ENCODE measurements around the gene DSE.

Gene DSE

DNA sequence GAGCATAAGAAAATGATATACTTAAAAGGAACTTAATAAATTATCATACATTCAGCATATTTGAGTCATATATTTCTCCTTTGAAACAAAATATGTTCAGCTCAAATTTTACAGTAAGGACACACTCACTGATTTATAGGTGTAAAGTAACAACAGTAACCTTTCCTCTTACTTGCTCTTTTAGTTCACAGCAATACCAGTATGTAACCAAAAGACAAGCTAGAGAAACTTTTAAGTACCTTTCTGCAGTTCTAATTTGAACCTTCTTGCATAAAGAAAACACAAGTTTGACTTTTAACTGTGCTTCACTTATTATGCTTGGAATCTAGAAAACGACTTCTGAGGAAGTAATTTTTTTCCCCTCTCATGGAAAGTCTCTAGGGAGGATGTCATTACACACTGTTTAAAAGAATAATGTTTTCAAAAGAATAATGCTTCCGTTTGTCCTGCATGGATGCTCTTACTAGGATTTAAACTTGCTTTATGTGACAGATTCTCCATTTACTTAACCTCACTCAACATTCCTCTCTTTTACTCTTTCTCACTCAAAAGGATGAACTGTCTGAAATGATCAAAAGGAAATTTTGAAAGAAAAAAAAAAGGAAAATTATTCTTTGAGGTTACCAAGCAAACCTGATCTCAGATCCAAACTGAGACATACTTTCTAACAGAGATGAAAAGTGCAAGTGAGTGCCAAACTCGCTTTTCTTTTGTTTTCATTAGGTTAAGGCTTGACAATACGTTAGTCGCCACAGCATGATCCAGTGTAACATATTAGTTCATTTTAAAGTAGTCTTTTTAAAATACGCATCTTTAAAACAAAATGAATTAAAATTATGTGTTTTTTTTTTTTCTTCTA lies 68.1 kb downstream of the DSE start:
- H3K9me3 ChIP-seq (ENCODE audit: control insufficient read depth in 1 of 2, low read length in 2 of 2) = no peaks in the 10 kb centered on the region
- peaks cover 0 to 6% of the 10 kb centered on the region in 2 donors for H3K4me1 ChIP-seq (ENCODE audit: control insufficient read depth in 1 of 2, insufficient read depth in 2 of 2, low read length in 2 of 2)
- H3K36me3 ChIP-seq (ENCODE audit: control insufficient read depth in 1 of 2, insufficient read depth in 2 of 2, low read length in 2 of 2) = no peaks in the 10 kb centered on the region
- H3K4me3 ChIP-seq (ENCODE audit: low read depth in 1 of 2, low read length in 2 of 2) = no peak overlapping the region
- H3K9ac ChIP-seq (ENCODE audit: low read depth in 1 of 2, low read length in 2 of 2) = no peak overlapping the region
- no peaks in the 10 kb centered on the region for H3K27me3 ChIP-seq (ENCODE audit: control insufficient read depth in 1 of 2, insufficient read depth in 2 of 2, low read length in 2 of 2)
- no peak overlapping the region for H3K27ac ChIP-seq (ENCODE audit: low read depth, low read length)

DNA sequence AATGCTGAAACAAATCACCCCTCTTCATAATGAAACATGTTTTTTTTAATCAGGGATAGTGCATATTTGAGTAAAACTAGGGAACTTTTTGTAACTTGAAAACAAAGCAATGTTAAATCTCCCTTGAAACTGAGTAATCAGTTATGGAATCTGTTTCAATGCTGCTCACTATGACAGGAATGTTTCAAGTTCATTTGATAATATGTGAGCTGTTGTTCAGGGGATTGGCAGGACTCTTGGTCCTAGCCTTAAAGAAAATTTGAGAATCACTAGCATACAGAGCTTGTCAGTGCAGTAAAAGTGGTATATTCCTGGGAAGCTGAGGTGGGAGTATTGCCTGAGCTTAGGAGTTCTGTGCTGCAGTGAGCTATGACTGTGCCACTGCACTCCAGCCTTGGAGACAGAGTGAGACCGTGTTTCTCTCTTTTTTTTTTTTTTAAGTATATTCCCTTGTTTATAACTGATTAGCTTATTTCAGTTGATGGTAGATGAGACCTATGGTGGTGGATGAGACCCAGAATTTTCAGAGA lies 68.8 kb downstream of the DSE start:
- no peak overlapping the region for H3K27ac ChIP-seq (ENCODE audit: low read depth, low read length)
- no peak overlapping the region for H3K9ac ChIP-seq (ENCODE audit: low read depth in 1 of 2, low read length in 2 of 2)
- H3K4me1 ChIP-seq (ENCODE audit: control insufficient read depth in 1 of 2, insufficient read depth in 2 of 2, low read length in 2 of 2) = peaks cover 0 to 3% of the 10 kb centered on the region in 2 donors
- H3K9me3 ChIP-seq (ENCODE audit: control insufficient read depth in 1 of 2, low read length in 2 of 2) = no peaks in the 10 kb centered on the region
- no peaks in the 10 kb centered on the region for H3K27me3 ChIP-seq (ENCODE audit: control insufficient read depth in 1 of 2, insufficient read depth in 2 of 2, low read length in 2 of 2)
- no peaks in the 10 kb centered on the region for H3K36me3 ChIP-seq (ENCODE audit: control insufficient read depth in 1 of 2, insufficient read depth in 2 of 2, low read length in 2 of 2)
- no peak overlapping the region for H3K4me3 ChIP-seq (ENCODE audit: low read depth in 1 of 2, low read length in 2 of 2)

DNA sequence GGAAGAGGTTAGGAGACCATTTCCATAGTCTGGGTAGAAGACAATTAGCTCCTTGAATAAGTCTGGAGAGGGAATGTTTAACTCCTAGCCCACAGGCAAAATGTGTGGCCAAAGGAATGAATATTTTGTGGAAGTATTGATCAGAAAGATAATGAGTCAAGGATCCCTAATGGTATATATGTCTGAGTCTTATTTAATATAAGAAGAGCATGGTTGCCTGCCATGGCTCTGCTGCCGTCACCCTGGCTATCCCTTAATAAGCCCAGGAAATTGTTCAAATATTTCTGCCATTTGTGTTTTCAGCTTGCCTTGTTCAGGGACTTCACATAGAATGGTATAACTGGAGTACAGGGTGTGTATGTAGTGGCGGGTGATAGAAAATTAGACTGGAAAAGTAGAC lies 72.4 kb downstream of the DSE start:
- Histone ChIP-seq H3K4me3 (ENCODE audit: low read depth in 1 of 2, low read length in 2 of 2) (no peak overlapping the region), H3K4me1 (ENCODE audit: control insufficient read depth in 1 of 2, insufficient read depth in 2 of 2, low read length in 2 of 2) (no peaks in the 10 kb centered on the region), H3K36me3 (ENCODE audit: control insufficient read depth in 1 of 2, insufficient read depth in 2 of 2, low read length in 2 of 2) (no peaks in the 10 kb centered on the region), H3K27ac (ENCODE audit: low read depth, low read length) (no peak overlapping the region), H3K9me3 (ENCODE audit: control insufficient read depth in 1 of 2, low read length in 2 of 2) (no peaks in the 10 kb centered on the region), H3K9ac (ENCODE audit: low read depth in 1 of 2, low read length in 2 of 2) (no peak overlapping the region), H3K27me3 (ENCODE audit: control insufficient read depth in 1 of 2, insufficient read depth in 2 of 2, low read length in 2 of 2) (no peaks in the 10 kb centered on the region)

DNA sequence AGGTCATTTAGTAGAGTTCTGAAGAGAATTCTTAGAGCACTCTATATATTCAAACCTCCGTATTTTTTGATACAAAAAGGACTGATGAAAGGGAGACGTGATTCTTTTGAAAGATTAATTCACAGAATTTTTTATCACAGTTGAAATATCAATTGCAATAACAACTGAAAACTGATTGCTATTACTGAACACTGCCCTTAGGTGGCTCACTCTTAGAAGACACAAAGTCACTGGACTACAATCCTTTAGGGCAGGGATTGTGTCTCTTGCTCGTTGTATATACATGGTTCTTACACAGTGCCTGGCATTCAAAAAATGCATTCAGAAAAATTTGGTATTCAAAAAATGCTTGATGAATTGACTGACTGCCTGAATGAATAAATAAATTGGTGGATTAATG lies 73.3 kb downstream of the DSE start:
- Histone ChIP-seq H3K4me3 (ENCODE audit: low read depth in 1 of 2, low read length in 2 of 2) (no peak overlapping the region), H3K9ac (ENCODE audit: low read depth in 1 of 2, low read length in 2 of 2) (no peak overlapping the region), H3K4me1 (ENCODE audit: control insufficient read depth in 1 of 2, insufficient read depth in 2 of 2, low read length in 2 of 2) (no peaks in the 10 kb centered on the region), H3K27me3 (ENCODE audit: control insufficient read depth in 1 of 2, insufficient read depth in 2 of 2, low read length in 2 of 2) (no peaks in the 10 kb centered on the region), H3K9me3 (ENCODE audit: control insufficient read depth in 1 of 2, low read length in 2 of 2) (no peaks in the 10 kb centered on the region), H3K27ac (ENCODE audit: low read depth, low read length) (no peak overlapping the region), H3K36me3 (ENCODE audit: control insufficient read depth in 1 of 2, insufficient read depth in 2 of 2, low read length in 2 of 2) (no peaks in the 10 kb centered on the region)

DNA sequence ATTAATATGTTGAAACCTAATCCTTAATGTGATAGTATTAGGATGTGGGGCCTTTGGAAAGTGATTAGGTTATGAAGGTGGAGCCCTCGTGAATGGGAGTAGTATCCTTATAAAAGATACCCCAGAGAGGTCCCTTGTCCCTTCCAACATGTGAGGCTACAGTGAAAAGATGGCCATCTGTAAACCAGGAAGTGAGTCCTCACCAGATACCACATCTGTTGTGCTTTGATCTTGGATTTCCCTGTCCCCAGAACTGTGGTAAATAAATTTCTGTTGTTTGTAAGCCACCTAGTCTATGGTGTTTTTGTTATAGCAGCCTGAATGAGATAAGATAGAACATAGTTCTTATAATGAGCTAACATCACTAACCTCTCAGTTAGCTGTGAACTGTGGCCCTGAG lies 73.8 kb downstream of the DSE start:
- H3K4me3 ChIP-seq (ENCODE audit: low read depth in 1 of 2, low read length in 2 of 2) = no peak overlapping the region
- H3K4me1 ChIP-seq (ENCODE audit: control insufficient read depth in 1 of 2, insufficient read depth in 2 of 2, low read length in 2 of 2) = no peaks in the 10 kb centered on the region
- H3K27me3 ChIP-seq (ENCODE audit: control insufficient read depth in 1 of 2, insufficient read depth in 2 of 2, low read length in 2 of 2) = no peaks in the 10 kb centered on the region
- no peak overlapping the region for H3K9ac ChIP-seq (ENCODE audit: low read depth in 1 of 2, low read length in 2 of 2)
- H3K36me3 ChIP-seq (ENCODE audit: control insufficient read depth in 1 of 2, insufficient read depth in 2 of 2, low read length in 2 of 2) = no peaks in the 10 kb centered on the region
- no peak overlapping the region for H3K27ac ChIP-seq (ENCODE audit: low read depth, low read length)
- H3K9me3 ChIP-seq (ENCODE audit: control insufficient read depth in 1 of 2, low read length in 2 of 2) = no peaks in the 10 kb centered on the region

DNA sequence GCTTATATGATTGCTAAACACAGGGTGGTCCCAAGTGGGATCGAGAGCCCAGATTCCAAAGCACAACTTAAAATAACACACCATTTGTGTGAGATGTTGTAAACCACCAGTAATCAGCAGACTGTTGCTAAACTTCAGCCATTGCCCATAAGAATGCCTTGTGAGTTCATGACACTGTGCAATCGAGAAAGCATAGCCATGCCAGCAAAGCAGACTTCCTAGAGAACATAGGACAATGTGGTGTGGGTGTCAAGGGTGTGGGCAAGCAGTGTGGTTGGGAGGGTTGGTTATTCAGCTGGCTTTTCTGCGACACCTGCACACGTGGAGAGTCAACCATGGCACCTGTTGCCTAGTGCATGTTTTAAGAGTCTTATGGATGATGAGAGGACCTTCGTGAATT lies 74.4 kb downstream of the DSE start:
- H3K27ac ChIP-seq (ENCODE audit: low read depth, low read length) = no peak overlapping the region
- no peak overlapping the region for H3K4me3 ChIP-seq (ENCODE audit: low read depth in 1 of 2, low read length in 2 of 2)
- no peaks in the 10 kb centered on the region for H3K27me3 ChIP-seq (ENCODE audit: control insufficient read depth in 1 of 2, insufficient read depth in 2 of 2, low read length in 2 of 2)
- H3K36me3 ChIP-seq (ENCODE audit: control insufficient read depth in 1 of 2, insufficient read depth in 2 of 2, low read length in 2 of 2) = no peaks in the 10 kb centered on the region
- H3K9me3 ChIP-seq (ENCODE audit: control insufficient read depth in 1 of 2, low read length in 2 of 2) = no peaks in the 10 kb centered on the region
- peaks cover 0 to 1% of the 10 kb centered on the region in 2 donors for H3K4me1 ChIP-seq (ENCODE audit: control insufficient read depth in 1 of 2, insufficient read depth in 2 of 2, low read length in 2 of 2)
- H3K9ac ChIP-seq (ENCODE audit: low read depth in 1 of 2, low read length in 2 of 2) = no peak overlapping the region

DNA sequence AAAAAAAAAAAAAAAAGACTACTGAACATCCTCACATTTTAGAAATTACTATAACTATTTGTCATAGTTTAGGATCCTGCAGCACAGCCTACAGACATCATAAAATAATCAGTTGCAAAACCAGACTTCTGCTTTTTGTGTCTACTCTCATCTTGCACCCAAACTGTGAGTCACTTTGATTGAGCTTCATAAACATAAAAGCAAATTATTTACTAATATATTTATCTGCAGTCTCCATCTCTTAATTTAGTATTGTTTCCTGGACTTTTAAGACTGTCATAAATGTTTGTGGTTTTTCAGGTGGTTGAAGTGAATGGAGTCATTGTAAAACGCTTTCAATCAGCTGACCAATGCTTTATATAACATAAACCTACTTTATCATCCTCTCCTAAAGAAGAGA lies 75.7 kb downstream of the DSE start:
- H3K4me1 ChIP-seq (ENCODE audit: control insufficient read depth in 1 of 2, insufficient read depth in 2 of 2, low read length in 2 of 2) = peaks cover 8 to 13% of the 10 kb centered on the region in 2 donors
- no peak overlapping the region for H3K9ac ChIP-seq (ENCODE audit: low read depth in 1 of 2, low read length in 2 of 2)
- H3K9me3 ChIP-seq (ENCODE audit: control insufficient read depth in 1 of 2, low read length in 2 of 2) = no peaks in the 10 kb centered on the region
- no peaks in the 10 kb centered on the region for H3K27me3 ChIP-seq (ENCODE audit: control insufficient read depth in 1 of 2, insufficient read depth in 2 of 2, low read length in 2 of 2)
- no peak overlapping the region for H3K27ac ChIP-seq (ENCODE audit: low read depth, low read length)
- no peaks in the 10 kb centered on the region for H3K36me3 ChIP-seq (ENCODE audit: control insufficient read depth in 1 of 2, insufficient read depth in 2 of 2, low read length in 2 of 2)
- no peak overlapping the region for H3K4me3 ChIP-seq (ENCODE audit: low read depth in 1 of 2, low read length in 2 of 2)

DNA sequence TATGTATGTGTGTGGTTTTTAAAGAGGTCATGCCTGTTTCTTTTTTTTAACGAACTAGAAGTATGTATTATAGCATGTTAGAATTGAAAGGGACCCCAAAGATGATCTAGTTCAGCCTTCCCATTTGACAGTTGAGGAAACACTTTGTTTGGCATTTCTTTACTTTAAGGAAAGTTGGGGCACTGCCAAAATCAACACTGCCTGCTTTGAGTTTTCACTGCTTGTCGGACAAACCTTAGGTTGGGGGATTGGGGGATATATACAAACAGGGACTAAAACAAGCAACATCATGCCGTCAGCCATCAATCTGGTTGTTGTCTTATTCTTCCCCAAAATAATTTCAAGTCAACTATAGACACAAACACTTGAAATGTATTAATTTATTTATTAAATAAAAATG lies 76.3 kb downstream of the DSE start:
- Histone ChIP-seq H3K27ac (ENCODE audit: low read depth, low read length) (no peak overlapping the region), H3K27me3 (ENCODE audit: control insufficient read depth in 1 of 2, insufficient read depth in 2 of 2, low read length in 2 of 2) (no peaks in the 10 kb centered on the region), H3K9ac (ENCODE audit: low read depth in 1 of 2, low read length in 2 of 2) (no peak overlapping the region), H3K4me3 (ENCODE audit: low read depth in 1 of 2, low read length in 2 of 2) (no peak overlapping the region), H3K4me1 (ENCODE audit: control insufficient read depth in 1 of 2, insufficient read depth in 2 of 2, low read length in 2 of 2) (peaks cover 10 to 14% of the 10 kb centered on the region in 2 donors), H3K9me3 (ENCODE audit: control insufficient read depth in 1 of 2, low read length in 2 of 2) (no peaks in the 10 kb centered on the region), H3K36me3 (ENCODE audit: control insufficient read depth in 1 of 2, insufficient read depth in 2 of 2, low read length in 2 of 2) (no peaks in the 10 kb centered on the region)

DNA sequence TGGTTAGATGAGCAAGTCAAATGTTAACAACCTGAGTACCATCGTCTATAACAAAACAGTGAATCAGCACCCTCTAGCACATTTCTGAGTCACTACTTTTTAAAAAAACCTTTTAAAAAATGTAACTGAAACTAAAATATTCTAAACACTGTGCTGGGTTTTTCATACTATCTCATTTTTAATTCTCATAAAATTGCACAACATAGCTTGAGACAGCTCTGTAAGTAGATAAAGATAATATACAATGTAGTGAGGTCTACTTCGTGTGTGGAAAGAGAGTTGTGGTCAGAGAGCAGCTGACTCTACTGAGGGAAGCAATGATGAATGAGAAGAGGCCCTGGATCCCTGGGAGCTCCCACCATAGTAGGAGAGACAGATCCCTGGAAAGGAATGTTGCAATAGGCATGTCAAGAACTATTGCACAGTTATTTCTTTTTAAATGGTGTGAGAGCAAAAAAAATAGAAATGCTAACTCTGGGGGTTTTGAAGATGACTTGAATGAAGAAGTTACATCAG lies 76.8 kb downstream of the DSE start:
- Histone ChIP-seq H3K9me3 (ENCODE audit: control insufficient read depth in 1 of 2, low read length in 2 of 2) (no peaks in the 10 kb centered on the region), H3K36me3 (ENCODE audit: control insufficient read depth in 1 of 2, insufficient read depth in 2 of 2, low read length in 2 of 2) (no peaks in the 10 kb centered on the region), H3K27ac (ENCODE audit: low read depth, low read length) (no peak overlapping the region), H3K4me1 (ENCODE audit: control insufficient read depth in 1 of 2, insufficient read depth in 2 of 2, low read length in 2 of 2) (peaks cover 10 to 14% of the 10 kb centered on the region in 2 donors), H3K27me3 (ENCODE audit: control insufficient read depth in 1 of 2, insufficient read depth in 2 of 2, low read length in 2 of 2) (no peaks in the 10 kb centered on the region), H3K9ac (ENCODE audit: low read depth in 1 of 2, low read length in 2 of 2) (no peak overlapping the region), H3K4me3 (ENCODE audit: low read depth in 1 of 2, low read length in 2 of 2) (no peak overlapping the region)

DNA sequence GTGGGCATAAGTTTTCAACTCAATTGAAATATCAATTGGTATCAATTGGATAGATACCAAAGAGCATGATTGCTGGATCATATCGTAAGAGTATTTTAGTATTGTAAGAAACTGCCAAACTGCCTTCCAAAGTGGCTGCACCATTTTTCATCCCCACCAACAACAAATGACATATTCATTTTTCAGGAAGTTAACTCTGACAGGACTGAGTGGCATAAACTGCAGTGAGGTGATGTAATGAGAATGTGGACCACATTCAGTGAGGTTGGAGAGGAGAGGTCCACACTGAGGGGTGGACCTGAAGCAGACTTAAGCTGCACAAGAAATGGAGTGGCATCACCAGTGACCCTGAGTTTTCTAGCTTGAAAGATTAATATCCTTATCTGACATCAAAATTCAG lies 78.8 kb downstream of the DSE start:
- H3K9ac ChIP-seq (ENCODE audit: low read depth in 1 of 2, low read length in 2 of 2) = no peak overlapping the region
- no peaks in the 10 kb centered on the region for H3K9me3 ChIP-seq (ENCODE audit: control insufficient read depth in 1 of 2, low read length in 2 of 2)
- H3K4me3 ChIP-seq (ENCODE audit: low read depth in 1 of 2, low read length in 2 of 2) = no peak overlapping the region
- H3K27ac ChIP-seq (ENCODE audit: low read depth, low read length) = no peak overlapping the region
- peaks cover 0 to 3% of the 10 kb centered on the region in 2 donors for H3K27me3 ChIP-seq (ENCODE audit: control insufficient read depth in 1 of 2, insufficient read depth in 2 of 2, low read length in 2 of 2)
- peaks cover 10 to 14% of the 10 kb centered on the region in 2 donors for H3K4me1 ChIP-seq (ENCODE audit: control insufficient read depth in 1 of 2, insufficient read depth in 2 of 2, low read length in 2 of 2)
- no peaks in the 10 kb centered on the region for H3K36me3 ChIP-seq (ENCODE audit: control insufficient read depth in 1 of 2, insufficient read depth in 2 of 2, low read length in 2 of 2)

Measured in duodenal mucosa (tissue), 2 donors.